HepG2 (cell line): ENCODE results near the gene NDUFS4. TPM values are rescaled to one million over a fixed set of nuclear protein-coding genes. Genes with fewer than 3 reads are reported as not detected.

Experiments used
- ATAC-seq: fragments of 200-7000 bp; cut with Tn5 transposase; 3 replicates; pipeline ENCODE4 v1.9.1; 2020; ENCODE audit warnings: mild to moderate bottlenecking, moderate library complexity
- BruUV-seq: library from RNA; stranded (reverse); fragments of 400-500 nt; replicated peaks from 2 replicates; lab custom pipeline; 2021; lab: Mats Ljungman, UMichigan
- CTCF ChIA-PET: fragments of 300-600 bp; formaldehyde crosslinking; extraction: SDS; loops from one replicate; lab custom pipeline; 2021; ENCODE audit warnings: low total read pairs, inconsistent platforms, low intra/inter-chr PET ratio; lab: Yijun Ruan, JAX
- POLR2A ChIA-PET: fragments of 350-600 bp; sonication (Branson Sonifier 250); formaldehyde crosslinking; loops from one replicate; lab custom pipeline; 2020; ENCODE audit warnings: antibody characterized with exemption, inconsistent platforms; lab: Yijun Ruan, JAX
- DNase-seq: peaks from one replicate; pipeline ENCODE4 v3.0.0-alpha.2; 2015; ENCODE audit warnings: low spot score
- FAIRE-seq: peaks from 3 replicates; lab custom pipeline; 2011; peaks lifted over from hg19 to GRCh38; lab: Jason Lieb, UNC
- H2AFZ ChIP-seq: one replicate; pipeline ENCODE4 v1.6.1; 2011; ENCODE audit warnings: low read length, inconsistent platforms
- H3K27ac ChIP-seq: fragments of 300-600 bp; 3 replicates; pipeline ENCODE4 v1.8.0; 2011; ENCODE audit warnings: mixed run types, mild to moderate bottlenecking, mixed read lengths, low read length, inconsistent platforms; ENCODE audit not compliant: insufficient read depth; ENCODE audit errors: extremely low read length
- H3K27me3 ChIP-seq, 2 experiments: fragments of 200-600 bp in 1 of 2; 2 replicates in 1 of 2; 3 replicates in 1 of 2; pipeline versions ENCODE4 v1.6.0 to v1.8.0; 2011; ENCODE audit warnings: low read length in 2 of 2, mild to moderate bottlenecking in 2 of 2, moderate library complexity in 2 of 2, inconsistent platforms in 1 of 2; ENCODE audit not compliant: insufficient read depth in 2 of 2, control insufficient read depth in 1 of 2
- H3K36me3 ChIP-seq, 2 experiments: fragments of 200-600 bp in 1 of 2; replicated peaks in 1 of 2; 2 replicates in 1 of 2; 3 replicates in 1 of 2; pipeline versions ENCODE4 v1.5.1 to v1.8.0; 2011; ENCODE audit warnings: low read length in 2 of 2, inconsistent platforms in 1 of 2; ENCODE audit not compliant: insufficient read depth in 2 of 2, control insufficient read depth in 1 of 2
- H3K4me1 ChIP-seq: 2 replicates; pipeline ENCODE4 v1.5.1; 2012; ENCODE audit warnings: low read length, inconsistent platforms; ENCODE audit not compliant: insufficient read depth
- H3K4me2 ChIP-seq: 2 replicates; pipeline ENCODE4 v1.6.0; 2011; ENCODE audit warnings: low read depth, low read length, inconsistent platforms
- H3K4me3 ChIP-seq, 3 experiments: fragments of 200-600 bp in 1 of 3; sonication (generic), shearing (Covaris generic) in 1 of 3; replicated peaks in 1 of 3; 2 replicates each; pipeline ENCODE4 v1.5.1; 2011 to 2016; ENCODE audit warnings: low read length in 3 of 3, inconsistent platforms in 2 of 3, low read depth in 2 of 3, mild to moderate bottlenecking in 2 of 3, control low read depth in 1 of 3, mixed read lengths in 1 of 3; ENCODE audit not compliant: insufficient read depth in 1 of 3
- H3K79me2 ChIP-seq: one replicate; pipeline ENCODE4 v1.6.1; 2011; ENCODE audit warnings: low read length, inconsistent platforms; ENCODE audit not compliant: insufficient read depth
- H3K9ac ChIP-seq: 2 replicates; pipeline ENCODE4 v1.6.0; 2011; ENCODE audit warnings: mild to moderate bottlenecking, low read depth, low read length, inconsistent platforms; ENCODE audit not compliant: insufficient read depth
- H3K9me3 ChIP-seq: 2 replicates; pipeline ENCODE4 v1.5.1; 2012; ENCODE audit warnings: mild to moderate bottlenecking, low read length
- H4K20me1 ChIP-seq: 2 replicates; pipeline ENCODE4 v1.6.0; 2011; ENCODE audit warnings: inconsistent platforms, mild to moderate bottlenecking, low read length, moderate library complexity; ENCODE audit not compliant: insufficient read depth
- MIER3 ChIP-seq: IDR thresholded peaks from 2 replicates; pipeline ENCODE4 v1.6.1; 2016; ENCODE audit warnings: missing compliant biosample characterization, borderline replicate concordance
- NR2F6 ChIP-seq, 2 experiments: IDR thresholded peaks; 2 replicates each; pipeline ENCODE4 v1.6.1; 2016; ENCODE audit warnings: antibody characterized with exemption in 1 of 2, mild to moderate bottlenecking in 1 of 2
- SRSF9 ChIP-seq: fragments of 200-400 bp; formaldehyde crosslinking; IDR thresholded peaks from 2 replicates; pipeline ENCODE4 v1.6.1; 2018; ENCODE audit warnings: borderline replicate concordance, mild to moderate bottlenecking, low read depth, low read length; ENCODE audit not compliant: insufficient read depth, poor library complexity, severe bottlenecking
- TBX3 ChIP-seq: fragments of 450-650 bp; IDR thresholded peaks from 2 replicates; pipeline ENCODE4 v1.6.1; 2017; ENCODE audit warnings: antibody characterized with exemption, mild to moderate bottlenecking, inconsistent platforms, borderline replicate concordance
- ZNF142 ChIP-seq: sonication (generic); formaldehyde crosslinking; IDR thresholded peaks from 2 replicates; pipeline ENCODE4 v1.4.0; 2020; ENCODE audit warnings: missing genetic modification reagents
- ZNF264 ChIP-seq: sonication (generic); formaldehyde crosslinking; IDR thresholded peaks from 2 replicates; pipeline ENCODE4 v1.4.0; 2020; ENCODE audit warnings: missing genetic modification reagents
- ZNF331 ChIP-seq: sonication (generic); formaldehyde crosslinking; IDR thresholded peaks from 2 replicates; pipeline ENCODE4 v1.4.0; 2020; ENCODE audit warnings: missing genetic modification reagents
- ZZZ3 ChIP-seq: sonication (generic); formaldehyde crosslinking; IDR thresholded peaks from 2 replicates; pipeline ENCODE4 v1.4.0; 2020; ENCODE audit warnings: missing genetic modification reagents, mild to moderate bottlenecking, borderline replicate concordance
- WGBS: methylation state at CpG from one replicate; pipeline ENCODE4 v1.1.6; 2017; ENCODE audit warnings: low lambda C conversion rate; 5-methylcytosine and 5-hydroxymethylcytosine counted together
- in situ Hi-C: cut with HindIII; loops from 2 replicates; pipeline ENCODE4 v1.10.0; 2017; ENCODE audit warnings: low pct_unique_long_range_greater_than_20kb; ENCODE audit not compliant: extremely low pct_ligation_motif_present
- intact Hi-C: fragments of 100-400 bp; cut with micrococcal nuclease; formaldehyde crosslinking; loops from one replicate; pipeline ENCODE4 v1.10.0; 2022; ENCODE audit not compliant: unreplicated experiment
- polyA plus RNA-seq, 8 experiments: library from polyadenylated mRNA; depleted of rRNA in 3 of 8; stranded (reverse) in 7 of 8; unstranded in 1 of 8; fragments of >200 nt; fragmentation: Illumina TruSeq in 4 of 8; extraction: Trizol in 4 of 8; gene quantifications; 2 replicates each; pipeline versions ENCODE4 v1.2.1 to v1.2.3, GENCODE V29; 2011 to 2016; ENCODE audit warnings: low read depth in 4 of 8, missing spikeins in 1 of 8, mixed read lengths in 1 of 8; ENCODE audit not compliant: insufficient read depth in 1 of 8
- total RNA-seq, 5 experiments: library from RNA; depleted of rRNA; stranded (reverse); fragments of >200 nt; fragmentation: Illumina TruSeq; extraction: Trizol; gene quantifications; 2 replicates each; pipeline ENCODE4 v1.2.3, GENCODE V29; 2016; ENCODE audit warnings: low read depth in 1 of 5
- TF ChIP-seq, protein P1 (sequence below): sonication (generic); formaldehyde crosslinking; IDR thresholded peaks from 2 replicates; pipeline ENCODE4 v1.4.0; 2020; ENCODE audit warnings: missing genetic modification reagents, mild to moderate bottlenecking, borderline replicate concordance
- TF ChIP-seq, protein P2 (sequence below): sonication (generic); formaldehyde crosslinking; conservative IDR thresholded peaks from 2 replicates; pipeline ENCODE4 v1.5.0; 2020; ENCODE audit warnings: missing genetic modification reagents
- TF ChIP-seq, protein P3 (sequence below): sonication (generic); formaldehyde crosslinking; IDR thresholded peaks from 2 replicates; pipeline ENCODE4 v1.4.0; 2020; ENCODE audit warnings: mild to moderate bottlenecking, missing genetic modification reagents

NDUFS4 gene
- total and polyA plus RNA-seq, 2 of the 13 experiments (the other 11 are each of a cell fraction or from before 2014, with no cell fraction given) = 121 to 126 TPM

DNA sequence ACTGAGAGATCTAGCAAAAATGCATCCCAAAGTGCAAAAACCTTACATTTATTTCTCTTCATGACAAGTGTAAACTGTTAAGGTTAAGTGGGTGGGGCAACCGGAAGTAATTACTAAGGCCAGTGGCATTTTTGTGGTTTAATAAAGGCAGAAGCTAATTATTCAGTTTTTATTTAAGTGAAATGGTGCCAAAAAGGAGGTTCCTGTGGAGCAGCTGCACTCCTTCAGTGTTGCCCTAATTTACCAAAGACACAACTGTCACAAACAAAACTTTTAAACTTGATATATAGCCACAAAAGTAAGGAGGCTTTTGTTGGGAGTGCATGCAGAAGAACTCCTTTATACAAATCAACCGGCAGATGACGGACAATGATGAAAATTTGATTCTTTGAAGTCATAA is 81.6 kb downstream of the NDUFS4 start:
- H4K20me1 ChIP-seq = no peaks in the 10 kb centered on the region
- ChIA-PET CTCF (no interaction called here), POLR2A (no interaction called here)
- no peaks in the 10 kb centered on the region for H3K9me3 ChIP-seq
- no TSS peak for BruUV-seq
- in situ Hi-C loops = no loop called here
- 96% methylated on average over 3 of the region's 3 CpGs for WGBS
- ATAC-seq = no peak
- DNase-seq = no peak
- H3K4me1 ChIP-seq = peaks cover 7% of the 10 kb centered on the region; the same call in 1 of the 2 replicates
- no peak overlapping the region for H3K4me2 ChIP-seq
- H3K27ac ChIP-seq = no peak overlapping the region
- no peak overlapping the region for H3K4me3 ChIP-seq
- no peak overlapping the region for H2AFZ ChIP-seq
- H3K9ac ChIP-seq = no peak overlapping the region
- no peaks in the 10 kb centered on the region for H3K27me3 ChIP-seq
- H3K36me3 ChIP-seq = peaks cover 0 to under 1% of the 10 kb centered on the region in 2 experiments; a peak in 3 of 5 replicates
- H3K79me2 ChIP-seq = no peaks in the 10 kb centered on the region
- no peak for FAIRE-seq
- intact Hi-C loops = no loop called here
- TF ChIP-seq ZNF142 (CRISPR knock-in tag) (no peak), TBX3 (no peak), SRSF9 (no peak), ZNF264 (CRISPR knock-in tag) (no peak), ZZZ3 (no peak), ZNF331 (CRISPR knock-in tag) (no peak), MIER3 (CRISPR knock-in tag) (no peak), NR2F6 (IDR thresholded peaks at IDR 0.05) (no peak), NR2F6 (CRISPR knock-in tag; IDR thresholded peaks at IDR 0.05) (no peak)
- TF ChIP-seq, protein P1, sequence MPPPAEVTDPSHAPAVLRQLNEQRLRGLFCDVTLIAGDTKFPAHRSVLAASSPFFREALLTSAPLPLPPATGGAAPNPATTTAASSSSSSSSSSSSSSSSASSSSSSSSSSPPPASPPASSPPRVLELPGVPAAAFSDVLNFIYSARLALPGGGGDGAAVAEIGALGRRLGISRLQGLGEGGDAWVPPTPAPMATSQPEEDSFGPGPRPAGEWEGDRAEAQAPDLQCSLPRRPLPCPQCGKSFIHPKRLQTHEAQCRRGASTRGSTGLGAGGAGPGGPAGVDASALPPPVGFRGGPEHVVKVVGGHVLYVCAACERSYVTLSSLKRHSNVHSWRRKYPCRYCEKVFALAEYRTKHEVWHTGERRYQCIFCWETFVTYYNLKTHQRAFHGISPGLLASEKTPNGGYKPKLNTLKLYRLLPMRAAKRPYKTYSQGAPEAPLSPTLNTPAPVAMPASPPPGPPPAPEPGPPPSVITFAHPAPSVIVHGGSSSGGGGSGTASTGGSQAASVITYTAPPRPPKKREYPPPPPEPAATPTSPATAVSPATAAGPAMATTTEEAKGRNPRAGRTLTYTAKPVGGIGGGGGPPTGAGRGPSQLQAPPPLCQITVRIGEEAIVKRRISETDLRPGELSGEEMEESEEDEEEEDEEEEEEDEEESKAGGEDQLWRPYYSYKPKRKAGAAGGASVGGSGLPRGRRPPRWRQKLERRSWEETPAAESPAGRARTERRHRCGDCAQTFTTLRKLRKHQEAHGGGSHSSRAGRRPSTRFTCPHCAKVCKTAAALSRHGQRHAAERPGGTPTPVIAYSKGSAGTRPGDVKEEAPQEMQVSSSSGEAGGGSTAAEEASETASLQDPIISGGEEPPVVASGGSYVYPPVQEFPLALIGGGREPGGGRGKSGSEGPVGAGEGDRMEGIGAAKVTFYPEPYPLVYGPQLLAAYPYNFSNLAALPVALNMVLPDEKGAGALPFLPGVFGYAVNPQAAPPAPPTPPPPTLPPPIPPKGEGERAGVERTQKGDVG = no peak
- TF ChIP-seq, protein P2, sequence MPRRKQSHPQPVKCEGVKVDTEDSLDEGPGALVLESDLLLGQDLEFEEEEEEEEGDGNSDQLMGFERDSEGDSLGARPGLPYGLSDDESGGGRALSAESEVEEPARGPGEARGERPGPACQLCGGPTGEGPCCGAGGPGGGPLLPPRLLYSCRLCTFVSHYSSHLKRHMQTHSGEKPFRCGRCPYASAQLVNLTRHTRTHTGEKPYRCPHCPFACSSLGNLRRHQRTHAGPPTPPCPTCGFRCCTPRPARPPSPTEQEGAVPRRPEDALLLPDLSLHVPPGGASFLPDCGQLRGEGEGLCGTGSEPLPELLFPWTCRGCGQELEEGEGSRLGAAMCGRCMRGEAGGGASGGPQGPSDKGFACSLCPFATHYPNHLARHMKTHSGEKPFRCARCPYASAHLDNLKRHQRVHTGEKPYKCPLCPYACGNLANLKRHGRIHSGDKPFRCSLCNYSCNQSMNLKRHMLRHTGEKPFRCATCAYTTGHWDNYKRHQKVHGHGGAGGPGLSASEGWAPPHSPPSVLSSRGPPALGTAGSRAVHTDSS (CRISPR knock-in tag) = no peak
- TF ChIP-seq, protein P3, sequence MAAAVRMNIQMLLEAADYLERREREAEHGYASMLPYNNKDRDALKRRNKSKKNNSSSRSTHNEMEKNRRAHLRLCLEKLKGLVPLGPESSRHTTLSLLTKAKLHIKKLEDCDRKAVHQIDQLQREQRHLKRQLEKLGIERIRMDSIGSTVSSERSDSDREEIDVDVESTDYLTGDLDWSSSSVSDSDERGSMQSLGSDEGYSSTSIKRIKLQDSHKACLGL = no peak
